Stimulated activated CD8-positive, alpha-beta memory T cell treated with anti-CD3 and anti-CD28 coated beads, Interleukin-12 subunit alpha, Interleukin-12 subunit beta, amount 100 ng/mL, for 1 hour (primary cell): ENCODE results near the gene KIAA1614.
A peak's percentile ranks its signal among the peaks of the same experiment; 100 is the strongest.
"Not testable (repeated sequence)": the region's sequence is repeated elsewhere in the genome, so short reads cannot be mapped to it uniquely, and the experiment has no call there.

ENCODE experiments used
- DNase-seq: peaks from one replicate; pipeline ENCODE4 v3.0.0-alpha.2; 2020; ENCODE audit warnings: low read depth

KIAA1614 gene

DNA sequence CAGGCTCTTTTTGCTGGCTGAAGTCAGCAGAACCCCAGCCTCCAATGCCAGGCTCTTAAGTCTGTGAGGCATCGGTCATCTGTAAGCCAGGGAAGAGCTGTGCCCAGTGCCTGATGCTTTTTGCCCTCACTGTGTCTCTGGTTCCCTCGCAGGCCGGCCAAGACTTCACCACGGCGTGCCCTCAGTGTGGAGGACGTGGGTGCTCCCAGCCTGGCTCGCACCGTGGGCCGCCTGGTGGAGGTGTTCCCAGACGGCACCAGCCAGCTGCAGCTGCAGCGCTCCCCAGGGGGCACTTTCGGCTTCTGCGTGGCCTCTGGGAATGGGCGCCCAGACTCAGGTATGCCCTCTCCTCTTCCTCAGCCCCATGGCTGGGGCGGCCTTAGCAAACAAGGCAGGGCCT is 32.5 kb downstream of the KIAA1614 start:
- DNase-seq, result no peak

DNA sequence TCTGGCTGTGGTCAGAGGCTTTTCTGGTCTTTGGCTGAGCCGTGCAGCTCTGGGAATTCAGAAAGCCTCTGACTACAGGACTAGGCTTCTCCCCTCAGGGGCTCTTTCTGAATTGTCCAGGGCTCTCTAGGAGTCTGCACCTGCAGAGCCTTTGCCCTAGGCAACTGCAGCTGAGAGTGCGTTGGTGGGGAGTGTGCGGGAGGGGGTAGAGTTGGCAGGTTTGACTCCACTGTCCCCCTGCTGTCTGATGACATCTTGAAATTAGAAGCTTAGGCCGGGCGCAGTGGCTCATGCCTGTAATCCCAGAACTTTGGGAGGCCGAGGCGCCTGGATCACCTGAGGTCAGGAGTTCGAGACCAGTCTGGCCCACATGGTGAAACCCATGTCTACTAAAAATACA is 32.9 kb downstream of the KIAA1614 start:
- DNase-seq, result no peak

DNA sequence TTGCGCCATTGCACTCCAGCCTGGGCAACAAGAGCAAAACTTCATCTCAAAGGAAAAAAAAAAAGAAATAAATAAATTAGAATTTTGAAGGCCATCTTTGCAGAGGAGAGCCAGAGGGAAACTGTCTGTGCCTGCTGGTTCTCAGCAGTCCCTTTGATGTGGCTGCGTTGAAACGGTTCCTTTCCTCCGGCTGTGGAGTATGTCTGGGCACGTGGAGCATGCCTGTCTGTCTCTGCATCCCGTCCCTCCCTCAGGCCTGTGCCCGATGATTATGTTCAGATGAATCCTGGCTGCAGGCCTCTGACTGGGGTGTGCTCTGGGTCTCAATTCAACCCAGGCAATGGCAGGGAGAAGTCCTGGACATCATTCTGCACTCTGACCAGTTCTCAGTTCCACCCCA is 33.4 kb downstream of the KIAA1614 start:
- no peak for DNase-seq

DNA sequence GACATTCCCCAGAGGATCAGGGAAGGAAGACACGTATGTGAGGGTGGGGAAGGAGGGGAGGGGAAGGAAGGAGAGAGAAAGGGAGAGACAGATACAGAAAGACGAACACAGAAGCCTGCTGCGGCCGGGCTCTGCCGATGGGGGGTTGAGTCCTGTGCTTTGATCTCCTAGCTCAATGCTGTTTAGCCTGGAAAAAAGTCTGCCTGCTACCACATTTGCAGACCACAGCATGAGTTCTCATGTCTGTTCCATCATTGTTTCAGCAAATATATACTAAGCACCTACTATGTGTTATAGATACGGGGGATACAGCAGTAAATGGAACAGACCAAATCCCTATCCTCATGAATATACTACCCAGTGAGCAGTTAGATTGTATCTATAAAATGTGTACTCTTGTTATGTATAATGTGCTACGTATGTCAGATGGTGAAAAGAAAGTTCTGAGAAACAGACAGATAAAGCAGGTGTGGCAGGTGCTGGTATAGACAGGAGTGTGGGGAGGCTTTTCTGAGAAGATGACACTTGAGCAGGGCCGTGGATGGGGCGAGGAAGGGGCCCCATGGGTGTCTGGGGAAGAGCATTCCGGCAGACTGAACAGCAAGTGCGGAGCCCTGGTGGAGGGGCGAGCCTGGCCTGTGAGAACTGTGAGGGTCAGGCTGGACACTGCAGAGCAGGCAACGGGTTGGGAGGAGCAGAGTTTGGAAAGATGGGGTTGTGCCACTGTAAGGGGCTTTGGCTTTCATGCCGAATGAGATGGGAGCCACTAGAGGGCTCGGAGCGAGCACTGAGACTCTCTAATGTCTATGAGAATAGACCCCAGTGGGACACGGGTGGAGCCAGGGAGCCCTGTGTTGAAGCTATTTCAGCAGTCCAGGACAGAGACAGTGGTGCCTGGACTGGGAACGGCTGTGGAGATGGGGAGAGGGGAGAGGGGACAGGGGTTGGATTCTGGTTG is 34.1 kb downstream of the KIAA1614 start:
- DNase-seq, result no peak

DNA sequence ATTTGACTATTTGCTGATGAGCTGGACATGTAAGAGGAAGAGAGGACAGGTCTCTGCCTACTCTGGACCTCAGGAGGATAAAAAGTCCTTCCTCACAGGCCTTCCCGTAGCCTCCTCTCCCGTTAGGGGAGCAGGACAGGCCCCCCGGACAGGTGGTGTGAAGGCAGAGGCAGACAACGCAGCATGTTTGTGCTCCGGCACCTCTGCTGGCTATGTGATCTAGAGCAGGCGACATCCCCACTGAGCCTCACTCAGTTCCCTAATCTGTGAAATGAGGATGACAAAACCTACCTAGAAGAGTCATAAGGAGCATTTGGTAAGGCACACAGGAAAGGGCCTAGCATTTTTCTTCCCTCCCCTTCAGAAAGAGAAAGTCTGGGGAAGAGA is 34.8 kb downstream of the KIAA1614 start:
- DNase-seq, result no peak

DNA sequence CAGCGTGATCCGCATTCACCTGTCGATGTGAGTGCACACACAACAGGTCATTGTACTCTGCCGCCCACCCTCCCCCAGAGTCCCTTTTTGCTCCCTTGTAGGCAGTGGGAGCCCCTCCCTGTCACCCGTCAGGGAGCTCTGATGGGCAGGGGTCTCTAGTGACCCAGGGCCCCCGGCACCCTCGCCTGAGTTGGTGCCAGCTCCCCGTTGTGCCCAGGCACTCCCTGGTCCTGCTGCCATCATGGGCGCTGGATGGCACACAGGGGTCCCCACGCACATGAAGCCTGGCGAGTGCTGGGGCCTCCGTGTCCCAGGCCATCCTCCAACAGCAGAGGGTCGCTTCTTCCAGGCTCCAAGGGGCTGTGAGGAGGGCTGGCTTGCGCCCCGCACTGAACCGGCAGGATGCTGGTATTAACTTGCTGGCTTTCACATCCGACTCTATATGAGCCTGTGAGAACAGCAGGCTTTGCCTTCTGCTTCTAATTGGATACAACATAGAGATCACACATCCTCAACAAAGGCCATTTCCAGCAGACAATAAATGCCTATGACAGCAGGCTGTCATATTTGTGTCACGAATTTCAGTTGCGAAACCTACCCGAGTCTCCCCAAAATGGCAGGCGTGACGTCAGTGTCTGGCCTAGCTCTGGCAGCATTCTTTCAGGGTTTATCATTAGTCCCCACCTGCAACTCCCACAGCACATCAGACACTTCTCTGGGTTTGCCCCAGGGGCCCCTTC is 35.4 kb downstream of the KIAA1614 start:
- no peak for DNase-seq

DNA sequence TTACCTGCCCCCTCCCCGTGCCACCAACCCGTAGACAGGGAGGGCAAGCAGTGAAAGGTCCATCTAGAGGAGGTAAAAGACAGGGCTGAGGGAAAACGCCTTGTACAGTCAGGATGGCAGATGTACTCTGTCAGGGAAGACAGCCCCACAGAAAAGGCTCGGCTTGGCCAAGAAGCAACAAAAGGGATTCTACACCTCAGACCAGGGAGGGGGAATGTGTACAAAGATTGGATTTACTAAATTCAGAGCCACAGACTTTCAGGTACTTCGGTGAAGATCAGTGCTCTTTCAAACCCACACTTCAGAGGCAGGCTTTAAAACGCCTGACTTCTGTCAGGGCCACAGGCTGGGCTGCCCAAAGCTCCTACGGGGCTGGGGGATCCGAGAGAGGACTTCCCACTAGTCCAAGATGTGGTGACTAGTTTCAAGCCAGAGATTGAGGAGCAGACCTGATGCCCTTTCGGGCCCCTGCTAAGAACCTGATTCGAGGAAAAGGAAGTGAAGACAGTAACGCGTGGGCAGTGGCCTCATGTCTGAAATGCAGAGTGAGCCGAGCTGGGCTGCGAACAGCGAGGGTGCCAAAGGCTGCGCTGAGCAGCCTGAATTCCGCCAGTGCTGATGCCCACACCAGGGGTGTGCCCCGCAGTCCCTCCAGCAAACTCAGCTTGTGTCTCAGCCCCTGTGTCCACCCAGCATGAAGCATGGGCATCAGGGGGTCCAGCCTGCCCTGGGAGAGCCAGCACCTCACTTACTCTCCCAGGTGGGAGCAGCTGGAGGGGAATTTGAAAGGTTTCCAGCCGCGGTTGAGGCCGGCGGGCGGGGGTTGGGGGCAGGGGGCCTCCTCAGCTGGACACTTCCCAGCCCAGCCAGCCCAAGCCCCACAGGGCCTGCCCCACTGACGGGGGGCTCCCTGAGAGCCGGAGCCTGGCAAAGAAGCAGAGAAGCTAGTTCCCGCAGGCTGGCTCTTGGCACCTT is 36.2 kb downstream of the KIAA1614 start:
- no peak for DNase-seq

DNA sequence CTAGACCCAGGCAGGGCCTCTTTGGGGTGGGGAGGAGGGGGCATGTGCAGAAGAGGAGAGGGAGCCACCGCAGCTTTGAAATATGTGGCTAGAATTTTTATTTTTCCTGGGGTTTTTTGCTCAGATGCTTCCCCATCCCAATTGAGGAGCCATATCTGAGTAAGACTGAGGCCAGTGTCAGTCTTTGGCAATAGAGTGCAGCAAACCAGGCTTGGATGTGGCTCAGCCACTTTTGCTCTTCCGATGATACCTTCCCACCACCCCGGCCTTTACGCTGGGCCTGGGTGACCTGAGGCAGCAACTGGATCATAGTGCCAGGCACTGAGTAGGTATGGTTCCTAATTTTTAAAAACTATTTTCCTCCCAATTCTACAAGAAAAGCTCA is 36.9 kb downstream of the KIAA1614 start:
- no peak for DNase-seq

DNA sequence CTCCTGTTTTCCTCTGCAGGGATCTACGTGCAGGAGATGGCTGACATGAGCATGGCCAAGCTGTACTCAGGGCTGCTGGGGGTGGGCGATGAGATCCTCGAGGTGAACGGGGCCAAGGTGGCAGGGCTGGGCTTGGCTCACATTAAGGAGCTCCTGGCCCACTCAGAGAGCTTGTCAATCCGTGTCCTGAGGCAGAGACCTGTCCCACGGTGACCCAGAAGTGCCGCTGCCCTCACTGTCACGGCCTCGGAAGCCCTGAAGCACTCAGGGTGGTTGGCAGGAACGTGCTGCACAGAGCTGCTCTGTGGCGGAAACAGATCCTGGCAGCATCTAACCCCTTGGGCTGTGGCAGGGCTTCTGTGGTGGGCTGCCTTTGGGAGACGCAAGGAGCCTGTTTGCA is 37.6 kb downstream of the KIAA1614 start:
- no peak for DNase-seq

DNA sequence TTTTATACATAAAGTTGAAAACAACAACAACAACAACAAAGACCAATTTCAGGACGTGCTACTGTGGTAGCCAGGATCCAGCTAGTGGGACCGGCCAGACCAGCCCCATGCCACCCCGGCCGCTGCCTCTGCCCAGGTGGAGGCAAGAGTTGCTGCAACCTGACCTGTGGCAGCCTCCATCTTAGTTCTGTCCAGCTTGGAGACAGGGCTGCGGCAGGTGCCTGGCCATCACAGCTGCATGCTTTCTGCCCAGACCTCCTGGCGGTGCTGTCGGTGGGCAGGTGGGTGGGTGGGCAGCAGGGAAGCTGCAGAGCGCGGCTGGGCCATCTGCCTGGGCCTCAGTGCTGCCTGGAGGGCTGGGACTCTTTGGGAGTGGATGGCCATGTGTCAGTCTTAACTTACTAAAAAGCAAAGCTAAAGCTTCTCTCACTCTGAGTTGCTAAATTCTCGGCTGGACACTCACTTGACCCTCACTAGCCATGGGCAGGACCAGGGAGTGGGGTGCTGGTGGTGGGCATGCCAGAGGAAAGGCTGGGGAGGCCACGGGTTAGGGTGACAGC is 38.6 kb downstream of the KIAA1614 start:
- DNase-seq, result no peak

DNA sequence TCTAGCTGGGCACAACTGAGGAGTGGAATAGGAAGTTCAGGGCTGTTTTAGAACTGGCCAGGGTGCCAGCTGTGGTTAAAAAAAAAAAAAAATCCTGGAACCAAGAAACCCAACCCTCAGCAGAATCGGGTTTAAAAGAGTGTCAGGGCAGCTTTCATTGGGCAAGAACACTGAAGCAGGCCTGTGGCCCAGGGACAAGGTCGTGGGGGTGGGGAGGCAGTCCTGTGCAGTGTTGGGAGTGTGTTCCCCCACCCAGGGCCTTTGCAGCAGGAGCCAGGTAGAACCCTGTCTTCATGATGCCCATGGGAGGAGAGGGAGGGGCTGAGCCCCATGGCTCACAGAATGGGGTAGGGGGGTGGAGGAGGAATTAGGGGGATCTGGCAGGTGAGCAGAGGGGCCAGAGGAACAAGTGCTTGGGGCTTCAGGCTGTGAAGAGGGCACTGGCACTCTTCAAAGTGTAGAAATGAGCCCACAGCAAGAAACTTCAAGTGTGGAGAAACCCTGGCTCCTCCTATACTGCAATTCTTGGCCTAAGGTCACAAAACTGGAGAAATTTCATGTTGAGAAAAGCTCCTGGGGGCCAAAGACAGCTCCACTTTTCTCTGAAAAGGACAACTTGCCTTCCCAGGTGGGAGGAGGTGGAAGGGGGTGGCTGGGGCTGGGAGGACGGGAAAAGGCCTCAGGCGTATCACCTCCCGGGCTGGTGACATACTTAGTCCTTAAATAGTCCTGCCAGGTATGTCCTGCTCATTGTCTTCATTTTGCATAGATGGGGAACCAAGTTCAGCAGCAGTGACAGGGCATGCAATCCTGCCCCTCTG is 39.3 kb downstream of the KIAA1614 start:
- no peak for DNase-seq

DNA sequence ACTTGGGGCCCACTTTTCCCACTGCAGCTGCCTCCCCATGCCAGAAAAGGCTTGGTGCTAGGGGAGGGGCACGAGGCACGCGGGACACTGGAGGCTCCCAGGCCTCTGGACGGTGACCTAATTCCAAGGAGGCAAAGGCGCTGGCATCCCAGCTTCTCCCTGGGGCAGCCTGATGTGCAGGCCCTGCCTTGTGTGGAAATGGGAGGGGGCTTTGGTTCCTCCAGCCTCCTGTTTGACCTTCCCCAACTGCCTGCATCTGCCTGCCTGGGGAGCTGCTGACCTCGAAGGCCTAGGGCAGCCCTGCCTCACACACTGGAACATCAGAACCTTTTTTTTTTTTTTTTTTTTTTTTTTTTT is 39.9 kb downstream of the KIAA1614 start:
- DNase-seq, result no peak

DNA sequence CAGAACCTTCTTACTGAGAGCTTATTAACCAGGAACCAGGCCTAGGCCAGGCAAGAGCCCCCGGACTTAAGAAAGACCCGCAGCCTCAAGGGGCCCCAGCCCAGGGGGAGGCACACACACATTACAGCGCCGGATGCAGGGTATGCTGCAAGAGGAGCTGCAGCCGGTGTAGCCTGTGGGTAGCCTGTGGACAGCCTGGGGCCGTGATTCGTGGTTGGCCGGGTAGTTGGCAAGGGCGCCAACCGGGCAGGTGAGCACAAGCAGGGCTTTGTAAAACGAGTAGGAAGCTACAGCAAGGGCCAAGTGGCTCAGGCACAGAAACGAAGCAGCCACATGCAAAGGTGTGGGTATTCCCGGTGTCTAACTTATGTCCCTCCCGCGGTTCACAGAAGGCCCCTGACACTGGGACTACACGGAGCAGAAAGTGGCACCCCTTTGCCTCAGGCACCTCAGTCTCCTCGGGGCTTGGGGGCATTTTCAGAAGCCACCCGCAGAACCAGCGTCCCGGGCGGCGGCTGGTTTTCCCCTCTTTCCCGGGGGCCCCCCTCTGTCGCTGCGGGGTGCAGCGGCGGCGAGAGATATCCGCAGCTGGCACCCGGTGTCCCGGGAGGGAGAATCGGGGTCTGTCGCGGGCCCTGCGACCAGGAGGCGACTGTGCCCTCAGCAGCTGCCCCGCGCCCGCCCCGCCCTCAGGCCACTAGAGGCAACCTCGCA is 40.8 kb downstream of the KIAA1614 start:
- no peak for DNase-seq

DNA sequence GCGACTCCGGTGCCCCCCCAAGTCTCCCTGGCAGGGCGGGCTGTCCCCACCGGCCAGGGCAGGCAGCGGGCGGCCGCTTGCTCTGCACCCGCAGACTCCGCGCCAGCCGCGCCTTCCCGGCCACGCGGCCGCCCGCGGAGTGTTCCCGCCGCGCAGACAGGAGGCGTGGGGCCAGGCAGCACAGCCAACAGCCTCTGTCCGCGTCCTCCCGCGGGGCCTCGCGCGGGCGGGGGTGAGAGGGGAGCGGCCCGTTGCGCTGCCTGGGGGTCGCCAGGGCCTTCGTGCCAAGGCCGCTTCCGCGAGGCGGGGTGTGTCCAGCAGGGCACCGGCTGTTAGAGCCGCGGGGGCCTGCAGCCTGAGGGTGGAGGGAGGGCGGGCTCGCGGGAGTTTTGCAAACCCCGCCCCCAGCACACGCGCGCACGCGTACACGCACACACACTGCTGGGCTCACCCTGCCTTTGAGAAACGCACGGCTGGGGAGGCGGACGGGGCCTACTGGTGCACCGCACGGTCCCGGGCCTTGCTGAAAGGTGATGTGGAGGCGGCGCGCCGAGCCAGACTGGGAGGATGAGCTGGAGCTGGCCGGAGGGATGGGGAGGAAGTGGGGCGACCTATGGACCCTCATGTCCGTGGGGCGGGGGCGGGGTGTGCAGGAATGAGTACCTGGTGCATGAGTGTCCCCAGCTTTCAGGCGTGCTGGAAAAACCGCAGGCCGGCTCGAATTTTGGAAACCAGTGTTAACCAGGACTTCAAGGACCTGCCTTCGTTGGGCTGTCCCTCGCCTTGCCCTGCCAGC is 41.5 kb downstream of the KIAA1614 start:
- peak; percentile 45 for DNase-seq

DNA sequence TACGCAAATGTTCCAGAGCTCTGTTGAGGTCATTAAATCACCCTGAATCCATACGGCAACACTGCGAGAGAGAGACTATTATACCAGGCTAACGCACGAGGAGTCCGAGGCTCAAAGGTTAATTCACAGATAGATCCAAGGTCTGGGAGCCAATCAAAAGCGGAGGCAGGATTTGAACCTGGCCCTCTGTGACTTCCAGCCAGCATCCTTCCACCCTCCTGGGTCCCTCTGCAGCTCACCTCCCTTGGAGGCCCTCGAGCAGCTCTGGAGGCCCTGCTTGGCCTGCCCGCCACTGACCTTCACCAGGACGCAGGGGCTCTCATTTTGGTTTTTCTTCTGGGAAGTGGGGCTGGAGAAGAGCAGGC is 42.1 kb downstream of the KIAA1614 start:
- no peak for DNase-seq

DNA sequence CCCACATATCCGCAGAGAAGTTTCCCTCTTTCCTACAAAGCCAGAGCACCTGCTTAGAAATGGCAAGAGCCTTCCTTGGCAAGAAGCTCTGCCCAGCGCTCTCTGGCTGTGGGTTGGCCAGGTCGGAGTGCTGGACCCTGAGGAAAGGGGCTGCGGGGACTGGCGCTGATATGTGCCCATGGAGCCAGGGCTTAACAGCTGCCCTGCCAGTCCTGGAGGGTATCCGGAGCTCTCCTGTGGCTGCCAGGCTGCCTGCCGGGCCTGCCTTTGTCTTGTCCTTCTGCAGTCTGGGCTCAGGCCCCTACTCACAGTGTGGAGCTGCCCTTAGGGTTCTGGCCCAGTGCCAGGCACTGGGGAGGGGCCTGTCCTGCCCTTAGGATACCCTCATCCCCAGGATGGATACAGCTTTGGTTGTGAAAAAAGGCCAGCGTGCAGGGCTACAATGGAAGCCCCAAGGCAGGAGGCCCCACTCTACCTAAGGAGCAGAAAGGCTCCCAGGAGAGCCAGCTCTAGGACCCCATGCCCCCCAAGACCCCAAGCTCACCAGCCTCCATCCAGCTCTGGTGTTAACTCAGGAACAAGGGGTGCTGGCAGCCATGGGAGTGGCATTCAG is 43.4 kb downstream of the KIAA1614 start:
- DNase-seq, result no peak

DNA sequence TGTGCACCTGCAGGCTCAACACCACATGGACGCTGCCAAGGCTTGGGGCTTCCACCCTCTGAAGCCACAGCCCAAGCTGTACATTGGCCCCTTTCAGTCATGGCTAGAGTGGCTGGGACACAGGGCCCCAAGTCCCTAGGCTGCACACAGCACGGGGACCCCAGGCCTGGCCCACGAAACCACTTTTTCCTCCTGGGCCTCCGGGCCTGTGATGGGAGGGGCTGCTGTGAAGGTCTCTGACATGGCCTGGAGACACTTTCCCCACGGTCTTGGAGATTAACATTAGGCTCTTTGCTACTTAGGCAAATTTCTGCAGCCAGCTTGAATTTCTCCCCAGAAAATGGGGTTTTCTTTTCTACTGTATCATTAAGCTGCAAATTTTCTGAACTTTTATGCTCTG is 46.9 kb downstream of the KIAA1614 start:
- DNase-seq, result not testable (repeated sequence)

DNA sequence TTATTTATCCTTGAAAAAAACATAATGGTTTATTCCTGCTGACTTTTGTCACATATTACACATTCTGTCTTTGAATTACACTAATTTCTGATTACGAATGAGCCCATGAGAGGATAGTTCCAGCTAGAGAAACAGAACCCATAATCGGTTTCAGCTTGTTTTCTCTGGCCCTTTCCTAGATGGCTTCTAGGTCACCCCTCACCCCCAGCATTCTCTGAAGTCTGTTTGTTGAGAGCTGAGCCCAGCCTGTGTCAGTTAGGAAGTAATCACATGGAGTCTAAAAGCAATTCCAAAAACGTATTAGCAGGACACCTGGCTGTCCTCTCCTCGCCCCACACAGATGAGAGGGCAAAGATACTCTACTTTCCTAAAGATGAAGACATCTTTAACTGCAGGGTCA is 48.9 kb downstream of the KIAA1614 start:
- no peak for DNase-seq

DNA sequence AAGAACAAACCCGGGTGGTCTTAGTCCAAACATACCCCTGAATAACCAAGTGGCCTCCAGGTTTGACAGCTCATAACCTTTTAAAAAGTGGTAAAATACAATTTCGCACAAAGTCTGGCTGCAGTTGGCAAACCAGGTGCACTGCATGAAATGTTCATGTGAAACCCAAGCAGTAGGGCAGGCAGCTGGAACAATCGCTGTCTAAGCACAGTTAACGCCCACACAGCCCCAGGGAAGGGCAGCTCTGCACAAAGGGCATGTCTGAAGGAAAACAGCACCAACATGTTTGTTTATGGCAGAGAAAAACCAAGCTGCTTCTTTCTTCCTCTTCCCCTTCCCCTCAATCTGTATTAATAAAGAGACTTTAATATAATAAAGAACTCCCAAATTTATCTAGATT is 49.5 kb downstream of the KIAA1614 start:
- DNase-seq, result no peak
